Lung (tissue), 12 donors: ENCODE results near the gene ADAMTS9. TPM values are rescaled to one million over a fixed set of nuclear protein-coding genes. Genes with fewer than 3 reads are reported as not detected.

Source experiments
- ATAC-seq: fragments of 200-7000 bp; cut with Tn5 transposase; one replicate; pipeline ENCODE4 v1.9.1; 2020; ENCODE audit warnings: moderate number of reproducible peaks; ENCODE audit not compliant: insufficient read depth, low FRiP score
- DNase-seq, 3 donors: peaks; one replicate each; pipeline ENCODE4 v3.0.0-alpha.2; 2013 to 2017
- H3K27ac ChIP-seq, 2 donors: one replicate each; pipeline ENCODE4 v1.5.1; 2013; ENCODE audit warnings: mild to moderate bottlenecking in 2 of 2, moderate library complexity in 2 of 2, control low read depth in 1 of 2, inconsistent platforms in 1 of 2, low read depth in 1 of 2, low read length in 1 of 2
- H3K27me3 ChIP-seq, 3 donors: one replicate each; pipeline ENCODE4 v1.5.1; 2013; ENCODE audit warnings: low read length in 2 of 3; ENCODE audit not compliant: control insufficient read depth in 3 of 3, insufficient read depth in 3 of 3
- H3K36me3 ChIP-seq, 4 donors: one replicate each; pipeline ENCODE4 v1.5.1; 2013; ENCODE audit warnings: low read length in 4 of 4, mild to moderate bottlenecking in 1 of 4, moderate library complexity in 1 of 4; ENCODE audit not compliant: control insufficient read depth in 4 of 4, insufficient read depth in 4 of 4
- H3K4me1 ChIP-seq, 5 donors: one replicate each; pipeline ENCODE4 v1.5.1; 2013; ENCODE audit warnings: low read length in 5 of 5, mild to moderate bottlenecking in 2 of 5, moderate library complexity in 1 of 5; ENCODE audit not compliant: control insufficient read depth in 5 of 5, insufficient read depth in 5 of 5
- H3K4me3 ChIP-seq: one replicate; pipeline ENCODE4 v1.5.1; 2013; ENCODE audit warnings: mild to moderate bottlenecking, control low read depth, moderate library complexity
- H3K9ac ChIP-seq, 2 donors: one replicate each; pipeline ENCODE4 v1.5.1; 2013; ENCODE audit warnings: low read length in 2 of 2, control low read depth in 1 of 2; ENCODE audit not compliant: insufficient read depth in 1 of 2
- H3K9me3 ChIP-seq, 4 donors: one replicate each; pipeline ENCODE4 v1.5.1; 2013; ENCODE audit warnings: low read length in 3 of 4, mild to moderate bottlenecking in 1 of 4, moderate library complexity in 1 of 4; ENCODE audit not compliant: control insufficient read depth in 4 of 4, insufficient read depth in 3 of 4
- WGBS, 2 donors: extraction: QIAGEN DNeasy Blood & Tissue Kit; methylation state at CpG; one replicate each; pipeline ENCODE4 v1.1.7; 2013; 5-methylcytosine and 5-hydroxymethylcytosine counted together
- polyA plus RNA-seq, 2 donors: library from polyadenylated mRNA; stranded (reverse); fragments of 200-250 nt; gene quantifications; one replicate each; pipeline ENCODE4 v1.2.1, GENCODE V29; 2013
- total RNA-seq, 2 donors: library from RNA; depleted of rRNA in 1 of 2; stranded (reverse); fragments of >200 nt in 1 of 2; gene quantifications; one replicate each; pipeline ENCODE4 v1.2.1, GENCODE V29; 2014 to 2021
- TF ChIP-seq, protein P1 (sequence below): IDR thresholded peaks from 2 replicates; pipeline ENCODE4 v1.5.1; 2012; ENCODE audit warnings: mild to moderate bottlenecking; ENCODE audit errors: control extremely low read depth, extremely low read depth
- donor health status: control.
- donor health status: control.
- donor health status: Bipolar disorder and iron deficiency.
- donor health status: healthy.
- donor health status: DM: yes; HTN: yes; CAD: no.

ADAMTS9 gene
- total and polyA plus RNA-seq, 4 donors: 29.9 to 75.6 (median 42.9) TPM

DNA sequence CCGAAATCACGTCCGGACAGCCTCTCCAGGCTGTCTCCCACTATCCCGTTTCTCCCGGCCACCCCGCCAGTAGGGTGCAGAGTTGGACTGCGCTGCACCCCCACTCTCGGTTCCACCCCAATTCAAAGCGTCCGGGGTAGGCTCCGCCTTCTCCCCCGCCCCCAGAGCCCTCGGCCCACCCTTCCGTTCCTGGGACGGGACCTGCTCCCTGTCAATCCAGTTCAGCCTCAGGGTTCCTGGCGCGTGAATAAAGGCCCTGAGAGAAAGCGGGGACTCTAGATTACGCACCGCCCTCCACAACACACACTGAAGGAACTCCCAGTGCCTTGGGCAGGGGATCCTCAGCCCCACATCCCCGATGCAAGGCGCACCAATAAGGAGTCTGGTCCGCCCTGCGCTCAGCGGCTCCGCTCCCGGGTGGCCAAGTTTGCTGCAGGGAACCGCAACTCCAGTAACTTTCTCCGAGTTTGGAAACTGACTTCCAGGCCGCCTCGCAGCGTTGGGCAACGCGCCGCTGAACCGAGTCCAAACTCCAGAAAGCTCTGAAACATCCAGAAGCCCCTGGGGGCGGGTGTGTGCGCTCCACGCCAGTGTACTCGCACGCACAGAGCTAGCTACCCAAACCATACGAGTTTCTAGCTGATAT, 1.9 kb downstream of the ADAMTS9 start:
- WGBS, 2 donors: 1% methylated on average over 42 of the region's 42 CpGs
- ATAC-seq: peak; percentile 84
- Histone ChIP-seq H3K9me3 (no peaks in the 10 kb centered on the region), H3K4me3 (peak overlapping the region; percentile 62), H3K9ac (peak overlapping the region; percentile 90 to 95), H3K36me3 (peaks cover 0 to 6% (median 3%) of the 10 kb centered on the region in 4 donors), H3K27me3 (no peaks in the 10 kb centered on the region), H3K27ac (peak overlapping the region; percentile 91 to 94), H3K4me1 (peaks cover 6 to 16% (median 10%) of the 10 kb centered on the region in 5 donors)
- TF ChIP-seq, protein P1, sequence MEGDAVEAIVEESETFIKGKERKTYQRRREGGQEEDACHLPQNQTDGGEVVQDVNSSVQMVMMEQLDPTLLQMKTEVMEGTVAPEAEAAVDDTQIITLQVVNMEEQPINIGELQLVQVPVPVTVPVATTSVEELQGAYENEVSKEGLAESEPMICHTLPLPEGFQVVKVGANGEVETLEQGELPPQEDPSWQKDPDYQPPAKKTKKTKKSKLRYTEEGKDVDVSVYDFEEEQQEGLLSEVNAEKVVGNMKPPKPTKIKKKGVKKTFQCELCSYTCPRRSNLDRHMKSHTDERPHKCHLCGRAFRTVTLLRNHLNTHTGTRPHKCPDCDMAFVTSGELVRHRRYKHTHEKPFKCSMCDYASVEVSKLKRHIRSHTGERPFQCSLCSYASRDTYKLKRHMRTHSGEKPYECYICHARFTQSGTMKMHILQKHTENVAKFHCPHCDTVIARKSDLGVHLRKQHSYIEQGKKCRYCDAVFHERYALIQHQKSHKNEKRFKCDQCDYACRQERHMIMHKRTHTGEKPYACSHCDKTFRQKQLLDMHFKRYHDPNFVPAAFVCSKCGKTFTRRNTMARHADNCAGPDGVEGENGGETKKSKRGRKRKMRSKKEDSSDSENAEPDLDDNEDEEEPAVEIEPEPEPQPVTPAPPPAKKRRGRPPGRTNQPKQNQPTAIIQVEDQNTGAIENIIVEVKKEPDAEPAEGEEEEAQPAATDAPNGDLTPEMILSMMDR: no peak
- DNase-seq: peak; percentile 98 to 99 (median 99)

DNA sequence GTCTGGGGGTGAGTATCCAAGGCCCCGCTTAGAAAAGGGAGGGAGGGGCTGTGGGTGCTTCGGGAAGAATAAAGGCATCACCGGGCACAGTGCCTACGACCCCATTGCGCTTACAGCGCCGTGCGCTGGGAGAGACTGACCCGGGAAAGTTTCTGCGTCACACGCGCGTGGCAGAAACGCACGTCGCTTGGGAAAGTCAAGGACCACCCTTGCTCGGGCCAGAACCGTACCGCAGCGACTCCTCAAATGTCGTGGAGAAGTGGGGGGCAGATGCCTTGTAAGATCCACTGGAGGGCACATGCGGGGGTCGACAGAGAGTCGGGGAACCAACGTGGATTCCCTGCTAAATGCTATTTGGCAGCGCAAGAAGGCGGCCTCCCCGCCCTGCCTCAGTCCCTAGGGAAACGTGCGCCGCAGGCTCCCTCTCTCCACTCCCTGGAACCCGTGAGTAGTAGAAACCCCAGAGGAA, 2.4 kb downstream of the ADAMTS9 start:
- Histone ChIP-seq H3K9ac (peak overlapping the region; percentile 90 to 95), H3K4me1 (peaks cover 6 to 19% (median 10%) of the 10 kb centered on the region in 5 donors), H3K9me3 (no peaks in the 10 kb centered on the region), H3K4me3 (peak overlapping the region; percentile 62), H3K36me3 (peaks cover 0 to 12% (median 8%) of the 10 kb centered on the region in 4 donors), H3K27ac (peak overlapping the region; percentile 68 to 91), H3K27me3 (no peaks in the 10 kb centered on the region)
- 1 to 2% methylated on average over 32 of the region's 32 CpGs for WGBS, 2 donors
- DNase-seq: peak in 2 of 3 donors; percentile 75 to 80
- ATAC-seq: no peak
- TF ChIP-seq, protein P1: no peak

DNA sequence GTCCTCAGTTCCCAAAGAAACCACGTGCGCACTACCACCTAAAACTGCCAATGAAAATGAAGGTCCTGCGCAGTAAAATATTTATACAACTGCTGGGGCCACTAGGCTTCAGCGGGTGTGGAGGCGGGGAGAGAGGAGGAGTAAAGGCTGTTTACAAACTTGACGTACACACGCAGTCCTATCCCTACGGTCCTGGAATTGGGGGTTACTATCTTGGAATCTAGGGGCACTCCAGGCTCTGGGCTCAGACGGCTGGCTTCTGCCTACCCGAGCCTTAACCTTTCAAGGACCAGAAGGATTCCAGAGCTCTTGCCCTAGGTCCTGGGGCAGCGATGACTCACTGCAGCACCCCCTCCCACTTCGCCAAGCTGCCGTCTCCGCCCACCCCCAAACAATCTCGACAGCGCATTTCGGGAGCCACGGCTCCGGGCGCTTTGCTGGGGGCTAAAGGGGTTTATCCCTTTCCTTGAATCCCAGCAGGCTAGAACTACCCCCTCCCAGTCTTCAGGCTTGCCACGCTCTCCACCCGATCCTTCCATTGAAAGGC, 3.0 kb downstream of the ADAMTS9 start:
- H3K27ac ChIP-seq: peak overlapping the region; percentile 68 to 91
- H3K9ac ChIP-seq: peak overlapping the region; percentile 90 to 95
- H3K4me3 ChIP-seq: peak overlapping the region; percentile 62
- peaks cover 0 to 17% (median 8%) of the 10 kb centered on the region in 4 donors for H3K36me3 ChIP-seq
- TF ChIP-seq, protein P1: no peak
- 5 to 7% methylated on average over 22 of the region's 22 CpGs for WGBS, 2 donors
- no peaks in the 10 kb centered on the region for H3K27me3 ChIP-seq
- H3K9me3 ChIP-seq: no peaks in the 10 kb centered on the region
- DNase-seq (peak; percentile 81 to 91 (median 88)), ATAC-seq (no peak)
- H3K4me1 ChIP-seq: peaks cover 6 to 20% (median 10%) of the 10 kb centered on the region in 5 donors
